HUDEP-2 (cell line): ENCODE measurements around the gene AGXT.
"Not testable (repeated sequence)": the region's sequence is repeated elsewhere in the genome, so short reads cannot be mapped to it uniquely, and the experiment has no call there.

Experiments used
- DNase-seq, 76 experiments: peaks; one replicate each; lab custom pipeline; 2025; ENCODE audit not compliant: unreplicated experiment in 76 of 76; lab: John Stamatoyannopoulos, UW

The AGXT gene

DNA sequence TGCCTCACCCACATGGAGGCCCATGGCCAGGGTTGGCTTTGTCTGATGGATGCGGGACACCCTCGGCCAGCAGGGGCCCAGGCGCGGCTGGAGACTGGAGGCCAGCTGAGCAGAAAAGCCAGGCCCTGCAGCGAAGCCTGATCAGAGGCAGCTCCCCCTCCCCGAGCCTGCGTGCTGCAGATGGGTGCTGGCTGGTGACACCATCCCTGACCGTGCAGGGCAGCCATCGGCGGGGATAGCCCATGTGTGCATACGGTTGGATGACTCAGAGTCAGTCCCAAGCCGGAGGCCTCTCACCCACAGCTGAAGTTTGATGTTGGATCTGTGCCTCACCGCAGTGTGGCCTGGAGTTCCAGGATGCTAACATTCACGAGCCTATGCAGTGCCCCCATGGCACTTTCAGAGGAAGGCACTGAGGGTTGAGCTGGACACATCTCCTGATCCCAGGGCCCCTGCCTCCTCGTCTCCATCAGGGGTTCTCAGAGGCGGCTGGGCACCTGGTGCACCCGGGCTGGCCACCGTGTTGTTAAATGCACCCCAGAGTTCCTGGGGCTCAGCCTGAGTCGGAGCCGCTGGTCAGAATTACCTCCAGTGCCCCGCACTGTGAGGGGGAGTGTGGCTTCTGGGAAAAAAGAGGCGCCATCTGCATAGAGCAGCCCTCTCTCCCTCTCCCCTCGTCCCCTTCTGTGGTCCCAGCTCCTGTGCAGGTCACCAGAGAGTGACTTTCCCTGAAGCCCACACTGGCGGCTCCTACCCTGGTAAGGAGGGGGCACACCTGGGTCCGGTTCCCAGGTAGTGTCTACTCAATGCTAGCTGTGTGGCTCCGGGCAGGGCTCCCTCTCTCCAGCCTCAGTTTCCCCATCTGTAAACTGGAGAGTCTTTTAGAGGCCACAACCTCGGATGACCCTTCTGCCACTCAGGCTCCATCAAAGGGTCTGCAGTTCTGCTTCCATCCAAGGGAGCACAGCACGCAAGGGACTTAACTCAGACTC, 29.2 kb upstream of the AGXT start:
- DNase-seq, result no peak

DNA sequence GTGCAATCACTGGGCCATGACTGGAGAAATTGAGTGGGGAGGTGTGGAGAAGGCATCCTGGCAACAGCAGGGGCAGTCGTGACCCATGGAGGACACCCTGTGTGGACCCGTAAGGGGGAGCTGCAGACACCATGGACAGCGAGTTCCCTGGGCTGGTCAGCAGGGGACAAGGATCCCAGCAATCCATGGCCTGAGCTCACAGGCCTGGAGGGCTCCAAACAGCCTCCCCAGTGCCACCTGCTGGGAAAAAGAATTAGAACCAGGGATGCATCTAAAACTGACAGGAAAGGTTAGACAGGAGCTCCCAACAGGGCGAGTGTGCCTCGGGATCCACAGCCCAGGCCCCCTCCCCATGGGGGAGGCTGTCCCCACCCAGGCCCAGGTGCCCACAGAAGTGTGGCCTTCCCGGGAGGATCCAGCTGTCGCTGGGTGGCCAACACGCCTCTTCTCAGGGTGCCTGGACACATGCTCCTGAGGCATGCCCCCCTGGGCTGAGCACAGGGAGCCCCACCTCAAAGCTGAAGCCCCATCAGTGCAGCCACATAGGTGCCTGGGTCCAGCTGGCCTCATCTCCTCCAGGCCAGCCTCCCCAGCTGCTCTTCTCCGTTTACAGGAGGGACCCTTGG, 28.1 kb upstream of the AGXT start:
- DNase-seq, result peak in 12 of 76 experiments; percentile 3 to 42 (median 22)

DNA sequence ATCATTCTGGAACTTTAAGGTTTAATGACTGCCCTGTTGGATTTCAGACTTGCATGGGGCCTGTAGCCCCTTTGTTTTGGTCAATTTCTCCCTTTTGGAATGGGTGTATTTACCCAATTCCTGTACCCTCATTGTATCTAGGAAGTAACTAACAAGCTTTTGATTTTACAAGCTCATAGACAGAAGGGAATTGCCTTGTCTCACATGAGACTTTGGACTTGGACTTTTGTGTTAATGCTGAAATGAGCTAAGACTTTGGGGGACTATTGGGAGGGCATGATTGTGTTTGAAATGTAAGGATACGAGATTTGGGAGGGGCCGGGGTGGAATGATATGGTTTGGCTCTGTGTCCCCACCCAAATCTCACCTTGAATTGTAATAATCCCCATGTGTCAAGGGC, 22.3 kb upstream of the AGXT start:
- DNase-seq, result not testable (repeated sequence)

DNA sequence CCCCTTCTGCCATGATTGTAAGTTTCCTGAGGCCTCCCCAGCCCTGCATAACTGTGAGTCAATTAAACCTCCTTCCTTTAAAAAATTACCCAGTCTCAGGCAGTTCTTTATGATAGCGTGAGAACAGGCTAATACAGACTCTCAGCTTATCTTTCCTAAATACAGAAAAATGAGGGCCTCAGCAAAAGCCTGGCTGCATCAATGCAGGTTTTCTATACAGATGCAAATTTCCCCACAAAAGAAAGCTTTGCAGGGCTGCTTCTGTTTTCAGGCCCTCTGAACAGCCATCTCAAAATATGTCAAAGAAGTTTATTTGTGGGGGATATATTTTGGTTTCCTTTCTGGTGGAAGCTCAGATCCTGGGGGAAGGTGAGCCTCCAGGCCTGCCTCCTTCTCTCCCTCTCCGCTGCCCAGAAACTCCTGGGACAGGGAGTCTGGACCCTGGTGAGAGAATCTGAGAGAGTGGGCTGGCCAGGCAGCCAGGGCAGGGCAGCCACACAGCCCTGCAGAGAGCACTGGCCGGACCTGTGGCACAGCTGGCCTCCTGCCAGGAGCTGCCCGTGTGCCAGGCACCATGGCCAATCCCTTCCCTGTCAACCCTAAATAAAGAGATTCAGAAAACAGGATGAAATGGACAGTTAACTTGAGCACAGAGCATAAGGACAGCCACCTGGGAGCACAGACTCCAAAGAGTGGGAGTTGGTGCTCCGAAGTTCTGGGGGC, 21.6 kb upstream of the AGXT start:
- no peak for DNase-seq

DNA sequence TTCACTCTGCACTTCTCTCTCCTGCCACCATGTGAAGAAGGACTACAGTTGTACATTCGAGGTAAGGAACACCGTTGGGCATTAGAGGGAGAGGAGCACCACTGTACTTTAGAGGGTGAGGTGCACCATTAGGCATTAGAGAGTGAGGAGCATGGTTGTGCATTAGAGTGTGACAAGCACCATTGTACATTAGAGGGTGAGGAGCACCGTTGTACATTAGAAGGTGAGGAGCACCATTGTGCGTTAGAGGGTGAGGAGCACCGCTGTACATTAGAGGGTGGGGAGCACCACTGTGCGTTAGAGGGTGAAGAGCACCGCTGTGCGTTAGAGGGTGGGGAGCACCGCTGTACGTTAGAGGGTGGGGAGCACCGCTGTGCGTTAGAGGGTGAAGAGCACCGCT, 20.8 kb upstream of the AGXT start:
- DNase-seq, result no peak

DNA sequence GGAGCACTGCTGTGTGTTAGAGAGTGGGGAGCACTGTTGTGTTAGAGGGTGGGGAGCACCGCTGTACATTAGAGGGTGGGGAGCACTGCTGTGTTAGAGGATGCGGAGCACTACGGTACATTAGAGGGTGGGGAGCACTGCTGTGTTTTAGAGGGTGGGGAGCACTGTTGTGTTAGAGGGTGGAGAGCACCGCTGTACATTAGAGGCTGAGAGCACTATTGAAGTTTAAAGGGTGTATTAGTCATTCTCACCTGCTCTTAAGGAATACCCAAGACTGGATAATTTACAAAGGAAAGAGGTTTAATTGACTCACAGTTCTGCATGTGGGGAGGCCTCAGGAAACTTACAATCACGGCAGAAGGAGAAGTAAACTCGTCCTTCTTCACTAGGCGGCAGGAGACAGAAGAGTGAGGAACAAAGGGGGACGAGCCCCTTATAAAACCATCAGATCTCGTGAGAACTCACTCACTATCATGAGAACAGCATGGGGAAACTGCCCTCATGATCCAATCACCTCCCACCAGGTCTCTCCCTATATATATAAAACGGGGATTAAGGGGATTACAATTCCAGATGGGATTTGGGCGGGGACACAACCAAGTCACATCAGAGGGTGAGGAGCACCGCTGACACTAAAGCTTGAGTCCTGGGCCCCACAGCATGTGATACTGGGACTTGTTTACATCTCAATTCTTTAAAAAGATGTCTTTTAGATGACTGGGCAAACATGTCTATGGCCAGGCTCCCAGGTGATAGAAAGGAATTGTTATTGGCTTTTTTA, 19.5 kb upstream of the AGXT start:
- no peak for DNase-seq

DNA sequence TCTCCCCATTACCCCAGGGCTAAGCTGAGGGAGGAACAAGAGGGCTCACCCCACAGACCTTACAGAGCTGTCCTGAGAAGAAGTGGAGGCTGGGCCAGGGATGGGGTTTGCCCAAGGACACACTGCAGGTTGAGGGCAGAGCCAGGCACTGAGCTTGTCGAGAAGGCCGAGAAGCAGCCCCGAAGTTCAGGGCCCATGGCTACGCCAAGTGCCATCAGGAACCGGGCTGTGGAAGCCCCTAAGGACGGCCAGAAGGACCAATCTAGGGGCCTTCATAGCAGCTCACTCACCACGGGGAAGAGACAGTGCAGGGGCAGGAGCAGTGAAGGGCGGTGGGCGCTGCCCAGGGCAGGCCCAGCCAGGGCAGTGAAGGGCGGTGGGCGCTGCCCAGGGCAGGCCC, 18.6 kb upstream of the AGXT start:
- no peak for DNase-seq

DNA sequence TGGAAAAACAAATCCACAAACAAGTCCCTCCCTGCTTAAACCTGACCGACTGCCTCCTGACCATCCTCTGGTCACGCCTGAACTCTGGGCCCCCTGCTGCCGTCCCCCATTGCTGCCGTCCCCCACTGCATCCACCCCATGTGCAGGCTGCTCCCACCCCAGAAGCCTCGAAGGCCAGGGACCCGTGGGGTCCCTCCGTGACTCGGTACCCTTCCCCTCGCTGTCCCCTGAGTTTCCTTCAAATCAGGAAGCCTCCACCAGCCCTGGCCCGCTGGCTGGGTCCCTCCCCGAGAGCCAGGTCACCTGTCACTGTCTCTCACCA, 17.9 kb upstream of the AGXT start:
- no peak for DNase-seq

DNA sequence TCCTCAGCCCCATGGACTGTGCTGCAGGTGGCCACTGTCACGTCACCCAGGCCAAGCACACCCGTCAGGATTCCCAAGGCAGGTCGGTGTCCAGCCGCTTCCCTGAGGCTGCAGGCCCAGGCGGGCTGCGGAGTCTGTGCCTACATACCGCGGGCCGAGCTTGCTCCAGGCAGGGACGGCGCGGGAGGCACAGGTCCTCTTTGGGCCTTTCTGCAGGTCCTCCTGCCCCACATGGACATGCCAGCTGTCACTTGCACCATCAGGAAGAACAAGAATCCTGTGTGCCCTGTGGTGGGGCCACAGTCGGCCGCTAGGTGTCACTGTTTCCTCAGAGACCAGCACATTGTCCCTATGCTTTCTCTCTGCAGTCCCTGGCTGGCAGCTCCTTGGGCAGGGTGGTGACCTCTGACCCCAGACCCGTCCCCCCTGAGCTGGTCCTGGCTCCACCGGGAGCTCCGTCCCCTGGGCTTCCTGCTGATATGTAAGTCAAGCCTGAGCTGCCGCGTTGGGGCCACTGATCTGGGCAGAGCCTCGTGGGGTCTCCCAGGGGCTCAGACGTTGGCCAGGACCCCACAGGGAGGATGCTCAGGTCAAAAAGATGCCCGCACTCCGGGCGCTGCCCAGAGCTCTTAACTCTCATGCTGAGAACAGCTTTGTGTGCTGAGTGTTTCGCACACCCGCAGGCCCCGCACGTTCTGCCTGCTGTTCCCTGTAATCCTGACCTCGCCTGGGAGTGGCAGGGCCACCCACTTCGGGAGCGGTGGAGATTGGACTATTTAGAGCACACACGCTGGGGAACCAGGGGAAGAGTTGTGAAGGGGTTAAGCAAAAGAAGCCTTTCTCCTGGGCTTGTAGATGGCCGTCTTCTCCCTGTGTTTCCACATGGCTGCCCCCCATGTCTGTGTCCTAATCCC, 17.3 kb upstream of the AGXT start:
- DNase-seq, result peak in 66 of 76 experiments; percentile 2 to 87 (median 56)

DNA sequence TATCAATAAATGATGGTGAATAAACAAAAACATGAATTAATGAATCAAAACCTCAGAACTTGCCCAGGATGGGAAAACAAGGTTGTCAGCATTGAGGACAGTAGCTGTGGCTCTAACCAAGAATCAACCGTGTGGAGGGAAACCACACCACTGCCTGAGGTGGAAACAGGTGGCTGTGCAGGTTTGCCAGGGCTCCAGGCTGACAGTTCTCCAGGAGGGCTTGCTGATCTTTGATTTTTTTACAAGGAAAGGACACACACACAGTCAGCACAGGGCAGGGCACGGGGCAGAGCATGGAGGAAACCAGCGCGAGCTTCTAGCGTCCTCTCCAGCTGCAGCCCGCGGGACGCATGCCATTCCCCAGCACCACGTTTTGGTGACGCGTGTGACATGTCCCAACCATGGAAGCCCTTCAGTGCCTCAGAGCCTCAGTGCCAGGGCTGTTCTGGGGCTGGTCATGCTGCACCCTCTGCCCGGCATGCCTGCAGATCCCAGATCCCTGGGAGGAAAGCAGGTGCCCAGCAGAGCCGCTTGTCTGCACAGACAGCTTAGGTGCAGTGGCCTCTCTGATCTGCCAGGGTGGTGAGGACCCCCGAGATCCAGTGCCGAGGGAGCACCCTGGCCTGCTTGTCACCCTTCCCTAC, 15.8 kb upstream of the AGXT start:
- no peak for DNase-seq

DNA sequence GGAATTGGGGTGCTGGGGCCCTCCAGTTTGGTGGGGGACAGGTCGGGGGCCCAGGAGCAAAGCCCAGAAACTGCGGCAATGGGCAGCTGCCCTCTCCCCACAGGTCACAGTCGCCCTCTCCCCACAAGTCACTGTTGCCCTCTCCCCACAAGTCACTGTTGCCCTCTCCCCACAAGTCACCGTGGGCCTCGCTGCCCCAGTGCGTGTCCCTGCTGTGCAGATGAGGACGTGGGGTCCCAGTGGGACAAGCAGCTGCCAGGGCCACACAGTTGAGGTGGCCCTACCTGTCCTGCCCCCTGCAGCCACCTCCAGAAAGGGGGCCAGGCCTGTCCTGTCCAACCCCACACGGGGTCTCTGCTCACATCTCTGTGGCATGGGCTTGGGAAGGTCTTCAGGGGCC, 13.0 kb upstream of the AGXT start:
- DNase-seq, result no peak

DNA sequence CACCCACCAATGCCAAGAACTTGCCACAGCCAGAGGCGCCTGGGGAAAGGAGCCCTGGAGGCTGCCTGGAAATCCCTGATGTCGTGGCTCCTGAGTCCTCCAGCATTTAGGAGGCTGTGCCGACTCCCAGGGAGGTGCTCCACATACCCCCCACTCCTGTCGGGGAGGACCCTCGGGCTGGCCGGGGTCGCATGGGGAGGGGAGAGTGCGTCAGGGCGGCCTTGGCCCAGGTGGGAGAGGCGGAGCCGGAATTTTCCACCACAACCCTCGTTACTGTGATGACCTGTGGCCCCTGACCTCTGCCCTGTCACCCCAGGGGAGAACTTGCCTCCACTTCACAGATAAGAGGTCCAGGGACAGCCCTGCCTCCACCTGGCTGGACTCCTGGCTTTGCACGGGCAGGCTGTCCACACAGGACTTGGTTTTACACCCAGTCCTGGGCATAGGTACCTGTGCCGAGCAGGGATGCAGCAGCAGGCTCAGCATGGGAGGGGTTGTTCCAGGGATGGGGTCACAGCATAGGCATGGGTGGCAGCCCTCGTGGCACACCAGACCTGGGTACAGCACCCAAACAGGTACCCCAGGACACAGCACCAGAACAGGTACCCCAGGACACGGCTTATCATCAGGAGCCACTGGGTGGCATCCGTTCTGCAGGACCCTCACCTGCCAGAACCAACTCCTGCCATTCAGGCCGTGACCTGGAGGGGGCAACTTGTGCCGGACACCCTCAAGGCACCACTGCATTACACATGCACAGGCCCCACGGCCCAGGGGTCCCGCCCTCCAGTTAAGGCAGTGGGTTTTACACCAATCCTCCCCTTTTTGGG, 12.3 kb upstream of the AGXT start:
- DNase-seq, result no peak

DNA sequence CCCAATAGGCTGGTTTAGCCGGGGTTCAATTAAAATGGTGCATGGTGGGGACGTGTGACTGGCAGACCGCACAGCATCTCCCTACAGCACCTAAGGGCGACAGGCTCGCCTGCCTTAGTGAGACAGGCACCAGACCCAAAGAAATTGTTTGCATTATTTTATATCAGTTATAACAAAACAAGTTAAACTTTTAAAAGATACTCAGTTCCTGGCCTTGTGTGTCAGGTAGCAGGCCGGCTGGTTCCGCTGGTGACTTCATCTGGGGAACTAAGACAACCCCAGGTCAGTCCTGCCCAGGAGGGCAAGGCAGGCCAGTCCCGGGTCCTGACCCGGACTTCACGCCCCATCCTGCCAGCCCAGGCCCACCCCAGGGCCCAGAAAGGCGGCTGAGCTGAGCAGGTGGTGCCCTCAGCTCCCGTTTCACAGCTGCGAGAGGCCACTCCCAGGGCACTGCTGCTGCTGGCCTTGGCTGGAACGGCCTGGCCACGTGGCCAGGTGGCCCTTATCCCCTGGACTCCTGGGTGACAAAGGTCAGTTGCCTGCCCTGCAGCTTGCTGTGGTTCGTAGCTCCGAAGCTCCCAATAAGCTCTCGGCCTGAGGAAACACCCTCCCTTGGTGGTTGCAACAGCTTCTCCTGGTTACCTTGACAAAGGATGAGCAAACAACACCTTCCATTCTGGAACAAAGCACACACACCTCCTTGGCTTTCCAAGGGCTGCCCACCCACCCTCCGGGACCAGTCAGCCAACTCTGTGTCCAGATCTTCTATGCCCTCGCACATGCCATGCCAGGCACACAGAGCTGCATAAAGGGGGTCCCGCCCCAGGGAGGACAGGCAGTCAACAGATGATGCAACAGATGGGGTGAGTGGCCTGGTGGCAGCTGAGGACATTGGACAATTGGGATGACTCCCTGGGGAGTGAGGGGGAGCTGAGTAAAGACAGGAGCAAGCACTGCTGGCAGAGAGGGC, 11.3 kb upstream of the AGXT start:
- DNase-seq, result no peak

DNA sequence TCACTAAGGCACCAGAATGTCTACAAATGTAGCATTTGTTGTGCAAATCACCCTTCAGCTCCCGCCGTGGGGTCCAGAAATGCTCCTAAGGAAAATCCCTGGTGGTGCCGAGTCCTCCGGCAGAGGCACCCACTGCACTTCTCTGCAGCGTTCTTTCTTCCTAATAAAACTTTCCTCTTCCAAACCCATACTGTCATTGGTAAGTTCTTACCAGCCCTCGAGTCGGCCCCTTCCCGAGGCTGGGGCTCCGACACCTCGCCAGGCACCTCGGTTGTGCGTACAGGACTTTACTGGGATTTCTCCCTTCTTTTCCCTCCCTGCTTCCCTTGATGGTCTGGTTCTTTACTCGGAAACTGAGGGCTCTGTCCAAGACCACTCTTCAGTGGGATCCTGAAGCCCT, 10.3 kb upstream of the AGXT start:
- no peak for DNase-seq

DNA sequence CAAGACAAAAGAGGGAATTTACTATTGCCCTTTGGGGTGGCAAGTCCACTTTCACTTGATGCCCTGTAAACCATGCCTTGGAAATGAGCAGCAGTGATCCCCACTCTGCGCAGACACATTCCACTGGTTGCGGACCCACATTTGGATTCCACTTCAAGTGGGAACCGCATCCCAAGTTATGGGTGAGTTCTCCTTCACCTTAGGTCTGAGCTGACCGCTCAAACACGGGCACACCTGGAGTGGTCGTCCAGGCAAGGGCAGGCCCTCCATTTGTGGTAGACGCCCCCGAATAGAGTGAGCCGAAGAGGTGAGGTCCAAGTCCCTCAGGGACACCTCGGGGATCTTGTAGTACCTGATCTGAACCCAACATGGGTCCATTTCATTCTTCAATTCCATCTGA, 9.8 kb upstream of the AGXT start:
- no peak for DNase-seq

DNA sequence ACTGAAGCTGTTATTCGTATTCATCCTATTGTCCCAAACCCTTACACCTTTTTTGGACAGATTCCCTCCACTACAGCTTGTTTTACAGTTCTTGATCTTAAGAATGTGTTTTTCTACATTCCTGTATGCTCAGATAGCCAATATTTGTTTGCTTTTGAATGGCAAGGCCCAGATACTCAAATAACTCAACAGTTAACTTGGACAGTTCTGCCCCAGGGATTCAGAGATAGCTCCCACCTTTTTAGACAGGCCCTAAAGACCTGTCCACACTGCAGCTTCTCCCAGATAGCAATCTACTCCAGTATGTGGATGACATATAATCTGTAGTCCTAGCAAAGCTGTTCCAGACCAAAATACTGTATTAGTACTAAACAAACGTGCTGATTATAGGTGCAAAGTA, 7.1 kb upstream of the AGXT start:
- no peak for DNase-seq

DNA sequence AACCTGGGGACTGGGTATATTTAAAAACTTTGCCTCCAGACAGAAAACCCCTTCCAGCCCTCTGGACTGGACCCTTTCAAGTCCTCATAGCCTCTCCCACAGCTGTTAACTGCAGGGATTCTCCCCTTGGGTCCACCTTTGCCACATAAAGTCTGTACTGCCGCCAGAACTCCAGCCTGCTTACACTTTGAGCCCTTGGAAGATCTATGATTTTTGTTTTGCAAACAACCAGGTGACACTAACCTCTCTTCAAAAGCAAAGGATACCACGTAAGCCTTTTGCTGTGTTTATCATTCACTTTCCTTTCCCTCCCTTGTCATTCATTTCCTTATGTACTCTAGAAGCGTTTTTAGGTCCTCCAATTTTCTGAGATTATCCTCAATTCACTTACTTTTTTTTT, 4.1 kb upstream of the AGXT start:
- DNase-seq, result no peak
